Heart left ventricle (tissue), 16 donors: ENCODE measurements around the gene ADGRD1. TPM values are rescaled to one million over a fixed set of nuclear protein-coding genes. Genes with fewer than 3 reads are reported as not detected.
A peak's percentile ranks its signal among the peaks of the same experiment; 100 is the strongest.

Source experiments
- ATAC-seq, 4 donors: fragments of 200-7000 bp; cut with Tn5 transposase; one replicate each; pipeline ENCODE4 v1.9.1; 2020 to 2022; ENCODE audit warnings: moderate library complexity in 4 of 4, mild to moderate bottlenecking in 3 of 4, moderate number of reproducible peaks in 1 of 4
- DNase-seq, 5 donors: peaks; one replicate each; pipeline ENCODE4 v3.0.0-alpha.2; 2020
- H3K27ac ChIP-seq, 12 donors: fragments of 200-600 bp; sonication (generic) in 4 of 12; one replicate each; pipeline versions ENCODE4 v1.5.0 to v1.8.0; 2016 to 2022; ENCODE audit warnings: mild to moderate bottlenecking in 2 of 12
- H3K27me3 ChIP-seq, 9 donors: fragments of 200-600 bp; sonication (generic) in 2 of 9; one replicate each; pipeline versions ENCODE4 v1.5.1 to v1.8.0; 2016 to 2022; ENCODE audit warnings: mild to moderate bottlenecking in 3 of 9
- H3K36me3 ChIP-seq, 9 donors: fragments of 200-600 bp; sonication (generic) in 2 of 9; one replicate each; pipeline versions ENCODE4 v1.5.0 to v1.8.0; 2018 to 2022; ENCODE audit warnings: mild to moderate bottlenecking in 2 of 9
- H3K4me1 ChIP-seq, 12 donors: fragments of 200-600 bp; sonication (generic) in 4 of 12; one replicate each; pipeline versions ENCODE4 v1.5.0 to v1.8.0; 2016 to 2022; ENCODE audit warnings: mild to moderate bottlenecking in 3 of 12
- H3K4me3 ChIP-seq, 12 donors: fragments of 200-600 bp; sonication (generic) in 4 of 12; one replicate each; pipeline versions ENCODE4 v1.5.0 to v1.8.0; 2017 to 2022; ENCODE audit warnings: mild to moderate bottlenecking in 9 of 12, moderate library complexity in 4 of 12
- H3K9me3 ChIP-seq, 12 donors: fragments of 200-600 bp; sonication (generic) in 4 of 12; one replicate each; pipeline versions ENCODE4 v1.5.0 to v1.8.0; 2016 to 2022; ENCODE audit warnings: mild to moderate bottlenecking in 1 of 12
- POLR2A ChIP-seq, 2 donors: fragments of 450-650 bp; IDR thresholded peaks; one replicate each; pipeline ENCODE4 v1.6.1; 2017; ENCODE audit warnings: antibody characterized with exemption in 2 of 2, mild to moderate bottlenecking in 2 of 2, moderate library complexity in 2 of 2
- WGBS, 4 donors: extraction: QIAGEN DNeasy Blood & Tissue Kit in 2 of 4; methylation state at CpG; one replicate each; pipeline versions ENCODE4 v1.1.5 to v1.1.7; 2013 to 2018; 5-methylcytosine and 5-hydroxymethylcytosine counted together
- intact Hi-C, 10 donors: fragments of 100-400 bp; cut with DNase I; formaldehyde crosslinking; loops; one replicate each; pipeline versions ENCODE4 v1.11.1 to v1.14.2; 2022
- polyA plus RNA-seq, 2 donors: library from polyadenylated mRNA; stranded (reverse); fragments of 200-250 nt; gene quantifications; one replicate each; pipeline ENCODE4 v1.2.3, GENCODE V29; 2013
- total RNA-seq, 9 donors: library from RNA; depleted of rRNA in 2 of 9; stranded (reverse); fragments of >200 nt in 2 of 9; fragmentation: NEBNext Ultra II Directional in 3 of 9; extraction: Animal tissue kit (Norgen Biotek cat#: 25700) in 3 of 9; gene quantifications; one replicate each; pipeline versions ENCODE4 v1.1.0 to v1.2.4, GENCODE V29; 2016 to 2023
- TF ChIP-seq, protein P1 (sequence below), 12 donors: fragments of 200-600 bp; sonication (generic) in 4 of 12; IDR thresholded peaks; one replicate each; pipeline versions ENCODE4 v1.5.0 to v1.8.0; 2018 to 2022; ENCODE audit warnings: antibody characterized with exemption in 12 of 12, mild to moderate bottlenecking in 5 of 12
- donor health status: ischemic (EF 13 %, LVEDD 7.1; RV severe dilation, severe dysfunction).
- donor health status: healthy with polysubstance abuse.
- donor health status: DM: no; HTN: yes; CAD: no.
- donor health status: DM: no; HTN: no; CAD: no.
- donor health status: ischemic (EF 25% LVEDD 6.9; RV normal size, moderate dysfunction).
- donor health status: ischemic (EF 25% LVEDD 5.7; RV mildly dilated, moderate dysfunction).
- donor health status: healthy.
- donor health status: DM: yes; HTN: yes; CAD: no.
- donor health status: ischemic (EF 35%, LVEDD 5.7; RV mildly dilated, moderate dysfunction).
- donor health status: nonischemic (EF 11% LVEDD 7.7; RV severe dilation, severe dysfunction).
- donor health status: DM: yes; HTN: yes; CAD: no.
- donor health status: PGD.
- donor health status: ischemic (EF 29% LVEDD 5.4; RV normal size, mild dysfunction).
- donor health status: nonischemic (EF 23%, LVEDD 6.1; RV moderate dilation, normal function).

ADGRD1 gene
- total and polyA plus RNA-seq, 11 donors = 22.7 to 109 (median 66.3) TPM

GRCh38 chr12:131085816-131086591, 132.3 kb downstream of the ADGRD1 start:
- Histone ChIP-seq H3K9me3 (no peaks in the 10 kb centered on the region), H3K4me1 (peaks cover 0 to 17% (median 5%) of the 10 kb centered on the region in 12 donors), H3K36me3 (peaks cover 0 to 50% (median 14%) of the 10 kb centered on the region in 9 donors), H3K4me3 (no peak overlapping the region), H3K27ac (peak overlapping the region in 3 of 12 donors; percentile 20 to 38 (median 27)), H3K27me3 (no peaks in the 10 kb centered on the region)
- WGBS, 4 donors = 93 to 96% (median 95%) methylated on average over 19 to 24 of the region's 24 CpGs
- peak in 2 of 5 donors; percentile 11 to 53 for DNase-seq
- no peak for ATAC-seq
- intact Hi-C loops = loop anchor here in 1 of 10 donors (5.0 kb wide), 1 partner anchor 39 kb away; no protein-coding TSS in a partner anchor
- TF ChIP-seq POLR2A (IDR thresholded peaks at IDR 0.05) = no peak
- TF ChIP-seq, protein P1, sequence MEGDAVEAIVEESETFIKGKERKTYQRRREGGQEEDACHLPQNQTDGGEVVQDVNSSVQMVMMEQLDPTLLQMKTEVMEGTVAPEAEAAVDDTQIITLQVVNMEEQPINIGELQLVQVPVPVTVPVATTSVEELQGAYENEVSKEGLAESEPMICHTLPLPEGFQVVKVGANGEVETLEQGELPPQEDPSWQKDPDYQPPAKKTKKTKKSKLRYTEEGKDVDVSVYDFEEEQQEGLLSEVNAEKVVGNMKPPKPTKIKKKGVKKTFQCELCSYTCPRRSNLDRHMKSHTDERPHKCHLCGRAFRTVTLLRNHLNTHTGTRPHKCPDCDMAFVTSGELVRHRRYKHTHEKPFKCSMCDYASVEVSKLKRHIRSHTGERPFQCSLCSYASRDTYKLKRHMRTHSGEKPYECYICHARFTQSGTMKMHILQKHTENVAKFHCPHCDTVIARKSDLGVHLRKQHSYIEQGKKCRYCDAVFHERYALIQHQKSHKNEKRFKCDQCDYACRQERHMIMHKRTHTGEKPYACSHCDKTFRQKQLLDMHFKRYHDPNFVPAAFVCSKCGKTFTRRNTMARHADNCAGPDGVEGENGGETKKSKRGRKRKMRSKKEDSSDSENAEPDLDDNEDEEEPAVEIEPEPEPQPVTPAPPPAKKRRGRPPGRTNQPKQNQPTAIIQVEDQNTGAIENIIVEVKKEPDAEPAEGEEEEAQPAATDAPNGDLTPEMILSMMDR (IDR thresholded peaks at IDR 0.05) = no peak

DNA sequence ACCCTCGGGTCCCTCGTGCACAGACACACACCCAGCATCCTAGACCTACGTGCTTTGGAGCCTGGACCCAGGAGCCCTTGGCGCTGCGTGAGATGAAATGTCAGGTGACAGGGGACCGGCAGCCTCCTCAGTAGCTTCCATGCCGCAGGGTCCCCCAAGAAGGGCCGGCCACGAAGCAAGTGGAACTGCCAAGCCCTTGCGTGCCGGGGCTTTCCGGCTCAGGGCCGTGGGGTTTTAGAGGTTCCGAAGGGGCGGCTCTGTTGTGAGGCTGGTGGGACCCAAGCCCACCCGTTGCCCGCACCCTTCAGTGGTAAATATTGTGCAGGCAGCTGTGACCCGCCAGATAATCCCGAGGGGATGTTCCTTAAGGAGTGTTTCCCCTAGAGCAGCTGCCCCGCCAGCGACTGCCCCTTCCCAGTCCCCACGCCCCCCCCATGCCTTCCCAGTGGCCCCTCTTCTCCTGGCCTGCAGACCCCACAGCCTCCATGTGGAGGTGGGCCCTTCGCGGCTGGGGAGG, 133.7 kb downstream of the ADGRD1 start:
- H3K27me3 ChIP-seq = no peaks in the 10 kb centered on the region
- TF ChIP-seq POLR2A (IDR thresholded peaks at IDR 0.05) = no peak
- H3K4me3 ChIP-seq = no peak overlapping the region
- peaks cover 0 to 17% (median 5%) of the 10 kb centered on the region in 12 donors for H3K4me1 ChIP-seq
- intact Hi-C loops = loop anchor here in 1 of 10 donors (5.0 kb wide), 1 partner anchor 40 kb away; no protein-coding TSS in a partner anchor
- 93 to 95% (median 94%) methylated on average over 20 to 24 of the region's 24 CpGs for WGBS, 4 donors
- H3K27ac ChIP-seq = no peak overlapping the region
- no peak for ATAC-seq
- no peaks in the 10 kb centered on the region for H3K9me3 ChIP-seq
- DNase-seq = peak in 2 of 5 donors; percentile 15 to 38
- peaks cover 0 to 49% (median 14%) of the 10 kb centered on the region in 9 donors for H3K36me3 ChIP-seq

- TF ChIP-seq, protein P1 (IDR thresholded peaks at IDR 0.05) = no peak
- intact Hi-C loops = loop anchor here in 1 of 10 donors (5.0 kb wide), 1 partner anchor 41 kb away; no protein-coding TSS in a partner anchor
- Histone ChIP-seq H3K27ac (no peak overlapping the region), H3K4me3 (no peak overlapping the region), H3K27me3 (no peaks in the 10 kb centered on the region), H3K9me3 (no peaks in the 10 kb centered on the region), H3K36me3 (peaks cover 0 to 46% (median 14%) of the 10 kb centered on the region in 9 donors), H3K4me1 (peaks cover 0 to 17% (median 5%) of the 10 kb centered on the region in 12 donors)
- DNase-seq = peak in 2 of 5 donors; percentile 15 to 42
- no peak for ATAC-seq
- WGBS, 4 donors = 92 to 93% (median 93%) methylated on average over 38 of the region's 38 CpGs
Measured at GRCh38 chr12:131087991-131088700, 134.4 kb downstream of the ADGRD1 start.

DNA sequence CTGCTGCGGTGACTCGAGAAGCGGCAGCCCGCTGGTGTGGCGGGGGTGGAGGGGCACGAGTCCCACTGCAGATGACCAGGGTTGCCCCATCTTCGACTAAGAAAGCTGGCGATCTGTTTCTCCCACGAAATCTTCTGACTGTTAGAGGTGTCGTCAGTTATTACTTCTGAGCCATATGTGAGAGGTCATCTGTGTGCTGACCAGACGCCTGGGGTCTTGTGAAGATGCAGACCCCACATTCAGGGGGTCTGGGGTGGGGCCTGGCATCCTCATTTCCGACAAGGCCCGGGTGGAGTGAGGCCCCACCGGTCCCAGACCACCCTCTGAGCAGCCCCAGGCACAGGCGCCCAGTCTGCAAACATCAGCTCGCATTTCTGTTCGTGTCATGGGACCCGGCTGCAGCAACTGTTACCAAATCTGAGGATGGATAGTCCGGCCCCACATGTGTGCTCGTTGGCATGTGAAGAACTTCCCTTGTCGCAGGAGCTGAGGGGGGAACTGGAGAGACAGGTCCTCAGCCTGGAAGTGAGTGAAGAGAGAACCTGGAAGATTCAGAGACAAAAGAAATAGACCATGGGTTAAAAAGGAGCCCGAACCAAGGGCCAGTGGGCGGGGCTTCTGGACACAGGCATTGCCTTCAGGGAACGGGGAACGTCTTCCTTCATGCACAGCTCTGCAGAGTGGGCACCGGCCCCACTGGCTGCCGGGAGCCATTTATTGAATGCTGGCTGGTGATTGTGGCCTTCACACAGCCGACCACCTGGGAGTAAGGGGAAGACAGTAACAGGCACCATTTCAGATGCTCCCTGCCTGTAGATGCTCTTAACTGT, 135.2 kb downstream of the ADGRD1 start:
- intact Hi-C loops = loop anchor here in 1 of 10 donors (5.0 kb wide), 1 partner anchor 42 kb away; no protein-coding TSS in a partner anchor

More for the DNA sequence above, 135.2 kb downstream of the ADGRD1 start:
- ATAC-seq (no peak), DNase-seq (peak in 3 of 5 donors; percentile 5 to 28 (median 16))
- Histone ChIP-seq H3K4me3 (no peak overlapping the region), H3K27me3 (no peaks in the 10 kb centered on the region), H3K36me3 (peaks cover 0 to 44% (median 14%) of the 10 kb centered on the region in 9 donors), H3K27ac (peak overlapping the region in 3 of 12 donors; percentile 11 to 59 (median 44)), H3K9me3 (no peaks in the 10 kb centered on the region), H3K4me1 (peaks cover 0 to 17% (median 8%) of the 10 kb centered on the region in 12 donors)
- TF ChIP-seq POLR2A (IDR thresholded peaks at IDR 0.05) = no peak
- TF ChIP-seq, protein P1 (IDR thresholded peaks at IDR 0.05) = no peak
- WGBS, 4 donors = 87 to 93% (median 91%) methylated on average over 27 to 28 of the region's 28 CpGs
